ENCODE results near the gene KBTBD3.

The KBTBD3 gene

GRCh38 chr11:106014620-106015019, 62.5 kb downstream of the KBTBD3 start:
- no peaks in the 10 kb centered on the region for H3K9me3 ChIP-seq (ENCODE audit: low read length)
- H3K4me1 ChIP-seq (ENCODE audit: insufficient read depth, low read length, severe bottlenecking): peaks cover 28% of the 10 kb centered on the region
- TF ChIP-seq EZH2 (IDR thresholded peaks at IDR 0.05; ENCODE audit: borderline replicate concordance, low read length): no peak
- TF ChIP-seq CTCF (IDR thresholded peaks at IDR 0.05; ENCODE audit: low read length): no peak
- H3K27ac ChIP-seq (ENCODE audit: low read depth, low read length, poor library complexity, severe bottlenecking): no peak overlapping the region
- H3K36me3 ChIP-seq (ENCODE audit: insufficient read depth, low read length): peaks cover 64% of the 10 kb centered on the region
- H3K9me2 ChIP-seq (ENCODE audit: low read depth, low read length): no peaks in the 10 kb centered on the region
- H3K9ac ChIP-seq (ENCODE audit: low read length): no peak overlapping the region
- no peak overlapping the region for H3K4me2 ChIP-seq (ENCODE audit: low read length)
- no peaks in the 10 kb centered on the region for H3F3A ChIP-seq (ENCODE audit: insufficient read depth, low read length)
- H3K79me2 ChIP-seq (ENCODE audit: insufficient read depth, low read length): peaks cover 69% of the 10 kb centered on the region
- H3K27me3 ChIP-seq (ENCODE audit: insufficient read depth, low read length): no peaks in the 10 kb centered on the region
- no peaks in the 10 kb centered on the region for H4K20me1 ChIP-seq (ENCODE audit: insufficient read depth, low read length)
- no peak overlapping the region for H3K4me3 ChIP-seq (ENCODE audit: low read depth, low read length, poor library complexity, severe bottlenecking)
- H2AFZ ChIP-seq (ENCODE audit: low read length): no peak overlapping the region

GRCh38 chr11:106014035-106014434, 63.1 kb downstream of the KBTBD3 start:
- no peak overlapping the region for H3K27ac ChIP-seq (ENCODE audit: low read depth, low read length, poor library complexity, severe bottlenecking)
- no peak overlapping the region for H3K9ac ChIP-seq (ENCODE audit: low read length)
- H3F3A ChIP-seq (ENCODE audit: insufficient read depth, low read length): no peaks in the 10 kb centered on the region
- no peak for TF ChIP-seq CTCF (IDR thresholded peaks at IDR 0.05; ENCODE audit: low read length)
- no peak for TF ChIP-seq EZH2 (IDR thresholded peaks at IDR 0.05; ENCODE audit: borderline replicate concordance, low read length)
- no peaks in the 10 kb centered on the region for H3K27me3 ChIP-seq (ENCODE audit: insufficient read depth, low read length)
- H3K4me3 ChIP-seq (ENCODE audit: low read depth, low read length, poor library complexity, severe bottlenecking): no peak overlapping the region
- peaks cover 24% of the 10 kb centered on the region for H3K4me1 ChIP-seq (ENCODE audit: insufficient read depth, low read length, severe bottlenecking)
- H4K20me1 ChIP-seq (ENCODE audit: insufficient read depth, low read length): no peaks in the 10 kb centered on the region
- H3K9me3 ChIP-seq (ENCODE audit: low read length): no peaks in the 10 kb centered on the region; the same call in 1 of the 2 replicates
- no peak overlapping the region for H2AFZ ChIP-seq (ENCODE audit: low read length)
- peaks cover 68% of the 10 kb centered on the region for H3K79me2 ChIP-seq (ENCODE audit: insufficient read depth, low read length)
- peaks cover 64% of the 10 kb centered on the region for H3K36me3 ChIP-seq (ENCODE audit: insufficient read depth, low read length)
- H3K4me2 ChIP-seq (ENCODE audit: low read length): no peak overlapping the region
- H3K9me2 ChIP-seq (ENCODE audit: low read depth, low read length): no peaks in the 10 kb centered on the region

DNA sequence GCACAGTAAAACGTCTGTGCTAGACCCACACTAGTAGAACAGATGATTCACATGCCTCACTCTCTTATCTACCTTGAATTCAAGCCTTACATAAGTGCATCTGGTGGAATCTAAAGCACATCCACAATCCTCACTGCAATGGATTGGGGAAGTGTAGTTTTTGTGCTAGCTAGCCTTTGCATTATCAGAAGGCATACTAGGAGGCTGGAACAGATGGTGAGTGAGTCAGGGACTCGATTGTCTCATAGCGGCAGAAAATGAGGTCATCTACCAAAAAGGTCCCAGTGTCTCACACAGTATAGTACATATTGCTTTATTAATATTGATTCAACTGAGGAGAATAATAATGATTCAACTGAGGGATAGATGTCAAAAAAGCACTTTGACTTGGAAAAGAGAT, 64.4 kb downstream of the KBTBD3 start:
- no peaks in the 10 kb centered on the region; the same call in 1 of the 2 replicates for H3K9me3 ChIP-seq (ENCODE audit: low read length)
- peaks cover 18% of the 10 kb centered on the region for H3K4me1 ChIP-seq (ENCODE audit: insufficient read depth, low read length, severe bottlenecking)
- no peaks in the 10 kb centered on the region for H3K27me3 ChIP-seq (ENCODE audit: insufficient read depth, low read length)
- no peaks in the 10 kb centered on the region for H4K20me1 ChIP-seq (ENCODE audit: insufficient read depth, low read length)
- H3K27ac ChIP-seq (ENCODE audit: low read depth, low read length, poor library complexity, severe bottlenecking): no peak overlapping the region
- H3K36me3 ChIP-seq (ENCODE audit: insufficient read depth, low read length): peaks cover 74% of the 10 kb centered on the region
- no peak overlapping the region for H2AFZ ChIP-seq (ENCODE audit: low read length)
- no peak overlapping the region for H3K9ac ChIP-seq (ENCODE audit: low read length)
- H3K4me2 ChIP-seq (ENCODE audit: low read length): no peak overlapping the region
- no peak overlapping the region for H3K4me3 ChIP-seq (ENCODE audit: low read depth, low read length, poor library complexity, severe bottlenecking)
- H3F3A ChIP-seq (ENCODE audit: insufficient read depth, low read length): no peaks in the 10 kb centered on the region
- H3K79me2 ChIP-seq (ENCODE audit: insufficient read depth, low read length): peaks cover 65% of the 10 kb centered on the region
- TF ChIP-seq CTCF (IDR thresholded peaks at IDR 0.05; ENCODE audit: low read length) (no peak), EZH2 (IDR thresholded peaks at IDR 0.05; ENCODE audit: borderline replicate concordance, low read length) (no peak)
- H3K9me2 ChIP-seq (ENCODE audit: low read depth, low read length): no peaks in the 10 kb centered on the region

Measured in OCI-LY1 (cell line).